NCI-H2227 treated with DMSO at 0.1 percent for 48 hours (cell line): ENCODE measurements around the gene PLIN5.
A peak's percentile ranks its signal among the peaks of the same experiment; 100 is the strongest.

Experiments
- DNase-seq: peaks from one replicate; lab custom pipeline; 2025; lab: John Stamatoyannopoulos, UW

PLIN5 gene, protein sequence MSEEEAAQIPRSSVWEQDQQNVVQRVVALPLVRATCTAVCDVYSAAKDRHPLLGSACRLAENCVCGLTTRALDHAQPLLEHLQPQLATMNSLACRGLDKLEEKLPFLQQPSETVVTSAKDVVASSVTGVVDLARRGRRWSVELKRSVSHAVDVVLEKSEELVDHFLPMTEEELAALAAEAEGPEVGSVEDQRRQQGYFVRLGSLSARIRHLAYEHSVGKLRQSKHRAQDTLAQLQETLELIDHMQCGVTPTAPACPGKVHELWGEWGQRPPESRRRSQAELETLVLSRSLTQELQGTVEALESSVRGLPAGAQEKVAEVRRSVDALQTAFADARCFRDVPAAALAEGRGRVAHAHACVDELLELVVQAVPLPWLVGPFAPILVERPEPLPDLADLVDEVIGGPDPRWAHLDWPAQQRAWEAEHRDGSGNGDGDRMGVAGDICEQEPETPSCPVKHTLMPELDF

DNA sequence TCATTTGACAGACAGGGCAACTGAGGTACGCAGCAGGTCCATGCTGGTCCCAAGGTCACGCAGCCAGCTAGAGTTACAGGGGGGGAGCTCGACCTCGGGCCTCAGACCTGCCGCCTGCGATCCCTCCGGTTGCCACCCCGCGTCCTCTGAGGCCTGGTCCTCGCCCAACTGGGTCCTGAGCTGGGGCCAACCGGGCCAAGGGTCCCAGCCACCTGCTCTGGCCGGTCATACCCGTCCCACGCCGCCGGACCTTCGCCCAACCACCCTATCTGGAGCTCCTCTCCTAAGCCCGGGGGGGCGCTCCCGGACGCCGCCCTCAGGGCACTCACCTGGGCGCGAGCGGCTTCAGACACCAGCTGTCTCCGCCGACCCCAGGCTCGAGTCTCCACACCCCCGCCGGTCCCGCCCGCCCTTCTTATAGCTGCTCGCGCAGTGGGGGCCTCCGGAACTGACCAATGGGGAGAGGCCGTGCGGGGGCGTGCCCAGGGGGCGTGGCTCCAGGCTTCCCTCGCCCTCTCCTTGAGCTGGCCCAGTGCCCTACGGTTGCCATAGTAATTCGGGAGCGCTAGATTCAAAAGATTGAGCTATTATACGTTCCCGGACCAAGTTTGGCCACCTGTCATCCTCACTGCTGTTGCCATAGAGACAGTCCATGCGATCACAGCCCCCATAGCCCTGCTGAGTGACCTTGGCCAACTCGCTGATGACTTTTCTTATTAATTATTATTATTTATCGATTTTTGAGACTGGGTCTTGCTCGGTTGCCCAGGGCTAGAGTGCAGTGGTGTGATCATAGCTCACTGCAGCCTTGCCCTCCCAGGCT is at the start of gene PLIN5:
PLIN5 (minus strand) TSS at position 389 of the 823 bp plus-strand sequence. CDS start 1,150 bp downstream, outside the sequence.
- DNase-seq = peak; percentile 90

DNA sequence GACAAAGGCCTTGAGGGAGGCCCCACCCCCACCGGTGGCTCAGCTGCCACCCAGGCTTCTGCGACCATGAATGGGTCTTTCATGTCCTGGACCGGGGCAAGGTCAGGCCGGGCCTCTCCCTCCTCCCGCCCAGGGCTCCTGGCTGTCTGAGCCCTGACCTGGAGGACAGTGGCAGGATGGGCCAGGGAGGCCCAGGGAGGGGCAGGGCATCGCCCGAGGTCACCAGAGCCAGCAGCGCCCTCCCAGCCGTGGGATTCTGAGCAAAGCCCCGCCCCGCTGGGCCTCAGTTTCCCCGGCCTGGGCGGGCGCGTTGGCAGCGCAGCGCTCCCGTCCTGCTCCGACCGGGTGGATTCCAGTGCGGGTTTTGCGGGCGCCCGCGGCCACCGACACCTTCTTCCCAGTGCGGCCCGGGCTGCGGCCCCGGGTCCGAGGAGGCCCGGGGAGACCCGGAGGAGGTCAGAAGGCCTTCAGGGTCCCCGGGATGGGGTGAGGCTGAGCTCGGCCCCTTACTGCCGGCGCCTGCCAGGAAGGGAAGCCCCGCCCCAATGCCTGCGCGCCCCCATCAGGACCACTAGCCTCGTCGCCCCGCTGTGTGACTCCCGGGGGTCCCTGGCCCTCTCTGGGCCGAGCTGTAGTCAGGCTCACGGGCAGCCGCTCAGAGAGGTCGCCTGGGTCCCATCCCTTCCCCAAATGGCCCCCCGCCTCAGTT is 49.1 kb upstream of the PLIN5 start:
- no peak for DNase-seq

DNA sequence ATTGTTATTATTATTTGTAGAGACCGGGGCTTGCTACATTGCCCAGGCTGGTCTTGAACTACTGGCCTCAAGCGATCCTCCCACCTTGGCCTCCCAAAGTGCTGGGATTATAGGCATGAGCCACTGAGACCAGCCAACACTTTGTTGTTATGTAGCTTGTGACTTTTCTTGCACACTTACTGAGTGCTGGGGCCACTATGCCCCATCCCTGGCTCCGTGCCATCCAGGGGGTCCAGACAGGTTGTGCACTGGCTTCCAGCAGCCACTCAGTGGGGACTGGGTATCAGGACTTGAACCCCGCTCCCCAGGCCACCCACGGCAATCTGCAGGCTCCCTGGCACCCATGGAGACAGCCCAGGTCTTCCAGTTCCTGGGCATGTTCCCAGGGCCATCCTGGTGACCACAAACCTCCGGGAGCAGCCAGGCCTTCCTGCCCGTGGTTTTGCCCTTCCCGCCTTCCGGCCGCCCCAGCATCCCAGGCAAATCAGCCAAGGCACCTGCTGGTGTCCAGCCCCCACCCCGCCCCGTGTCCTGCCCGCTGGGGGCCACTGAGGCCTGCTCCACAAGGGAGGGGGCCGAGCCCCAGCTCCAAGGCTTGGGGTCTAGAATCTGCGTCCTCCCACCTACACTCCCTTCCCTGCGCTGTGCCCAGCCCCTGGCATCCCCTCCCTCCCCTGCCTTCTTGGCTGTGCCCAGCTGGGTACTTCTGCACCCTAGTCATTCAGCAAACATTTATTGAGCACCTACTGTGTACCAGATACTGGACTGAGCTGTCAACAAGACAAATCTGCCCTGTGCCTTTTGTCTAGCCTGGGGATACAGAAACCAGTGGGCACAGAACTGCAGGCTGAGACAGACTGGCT is 48.2 kb upstream of the PLIN5 start:
- DNase-seq = no peak

DNA sequence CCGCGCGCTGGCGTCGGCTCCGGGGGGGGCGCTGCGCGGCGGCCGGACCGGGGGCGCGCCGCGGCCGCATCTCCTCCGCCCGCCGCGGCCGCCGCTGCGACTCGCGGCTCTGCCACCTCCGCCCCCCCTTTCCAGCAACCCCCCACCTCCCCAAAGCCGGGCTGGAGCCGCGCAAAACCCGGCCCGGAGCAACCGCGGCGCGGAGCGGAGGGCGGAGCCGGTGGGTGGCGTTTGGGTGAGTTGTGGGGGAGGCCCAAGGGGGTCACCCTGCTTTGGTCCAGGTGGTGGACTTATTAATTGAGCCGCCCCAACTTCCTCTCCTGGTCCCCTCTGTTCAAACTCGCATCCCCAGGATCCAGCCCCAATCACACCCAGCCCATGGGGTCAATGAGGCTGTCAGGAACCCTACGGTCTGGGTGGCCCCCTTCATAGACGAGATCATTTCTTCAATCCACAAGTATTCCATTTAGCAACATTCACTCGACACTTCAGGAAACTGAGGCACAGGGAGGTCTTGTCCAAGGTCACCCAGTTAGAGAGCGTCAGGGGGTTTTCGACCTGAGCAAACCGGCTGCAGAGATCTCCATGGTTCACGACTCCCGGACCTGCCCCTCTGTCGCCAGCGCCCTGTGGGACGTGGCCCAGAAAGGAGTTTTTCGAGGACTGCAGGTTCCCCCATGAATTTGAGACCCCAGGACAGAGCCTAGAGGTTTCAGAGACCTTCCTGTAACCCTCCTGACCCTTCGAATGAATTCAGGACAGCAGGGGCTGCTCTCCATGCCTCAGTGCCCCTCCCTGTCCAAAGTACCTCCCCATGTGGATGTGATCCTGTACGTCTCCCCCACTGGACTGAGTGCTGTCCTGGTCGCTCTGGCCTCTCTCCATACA is 46.9 kb upstream of the PLIN5 start:
- no peak for DNase-seq

DNA sequence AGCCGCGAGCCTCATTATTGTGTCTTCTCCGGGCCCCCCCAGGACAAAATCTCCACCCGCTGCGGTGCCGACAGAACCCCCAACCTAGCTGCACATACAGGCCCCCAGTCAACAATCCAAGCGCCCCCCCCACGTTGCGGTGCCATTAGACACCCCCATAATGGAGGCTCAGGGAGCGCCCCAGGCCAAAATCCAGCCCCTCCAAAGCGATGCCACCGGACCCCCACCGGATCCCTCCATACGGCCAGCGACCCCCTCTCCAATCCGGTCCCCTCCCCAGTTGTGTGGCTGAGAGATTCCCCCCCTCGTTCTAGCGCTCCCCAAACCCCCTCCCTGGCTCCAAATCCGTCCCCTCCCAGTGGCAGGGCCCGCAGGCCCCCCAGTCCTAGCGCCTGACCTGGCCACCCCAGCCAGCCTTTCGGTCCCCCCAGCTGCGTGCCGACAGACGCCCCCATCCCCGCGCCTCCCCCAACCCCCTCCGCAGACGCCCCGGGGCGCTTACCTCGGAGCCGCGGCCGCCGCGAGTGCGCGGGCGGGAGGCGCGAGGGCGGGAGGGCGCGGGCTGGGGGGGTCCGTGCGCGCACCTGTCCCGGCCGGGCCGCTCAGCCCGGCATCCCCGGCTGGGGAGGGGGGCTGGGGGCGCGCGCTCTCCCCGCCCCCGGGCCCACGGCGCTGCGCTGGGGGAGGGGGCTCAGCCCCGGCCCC is 46.1 kb upstream of the PLIN5 start:
- no peak for DNase-seq

DNA sequence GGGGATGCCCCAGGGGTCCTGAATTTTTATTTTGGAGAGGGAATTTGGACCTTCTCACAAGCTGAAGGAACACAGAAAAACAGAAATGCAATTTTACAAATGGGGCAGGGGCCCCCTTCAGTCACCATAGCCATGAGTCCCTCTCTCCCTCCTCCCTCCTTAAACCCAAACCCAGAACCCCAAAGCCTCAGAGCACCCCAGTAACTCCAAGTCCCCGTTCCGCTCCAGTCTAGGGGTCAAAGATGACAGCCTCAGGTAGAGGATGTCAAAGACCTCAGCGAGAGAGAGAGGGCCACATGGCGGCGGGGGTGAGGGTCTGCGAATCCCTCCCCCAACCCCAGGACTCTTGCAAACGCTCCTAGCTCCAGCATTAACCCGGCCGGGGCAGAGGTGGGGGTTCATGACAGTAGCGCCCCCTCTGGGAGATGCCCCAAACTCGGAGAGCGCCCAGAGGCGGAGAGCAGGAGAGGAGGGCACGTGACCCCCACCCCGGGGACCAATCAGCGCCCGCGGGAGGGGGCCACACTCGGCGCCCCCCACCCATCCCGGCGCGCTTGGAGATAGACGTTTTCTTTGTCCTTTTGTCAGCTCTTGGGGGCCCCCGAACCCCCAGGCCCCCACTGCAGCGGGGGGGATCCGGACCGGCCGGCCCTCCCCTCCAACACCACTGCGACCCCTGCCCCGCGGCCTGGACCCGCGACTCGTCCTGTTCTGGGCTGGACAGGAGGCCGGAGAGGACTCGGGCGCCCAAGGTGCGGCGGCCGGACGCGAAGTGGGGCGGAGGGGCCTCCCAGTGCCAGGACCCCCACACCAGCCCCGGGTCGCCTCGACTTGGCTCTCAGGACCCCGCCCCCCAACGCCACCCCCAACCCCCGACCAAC is 45.2 kb upstream of the PLIN5 start:
- no peak for DNase-seq

DNA sequence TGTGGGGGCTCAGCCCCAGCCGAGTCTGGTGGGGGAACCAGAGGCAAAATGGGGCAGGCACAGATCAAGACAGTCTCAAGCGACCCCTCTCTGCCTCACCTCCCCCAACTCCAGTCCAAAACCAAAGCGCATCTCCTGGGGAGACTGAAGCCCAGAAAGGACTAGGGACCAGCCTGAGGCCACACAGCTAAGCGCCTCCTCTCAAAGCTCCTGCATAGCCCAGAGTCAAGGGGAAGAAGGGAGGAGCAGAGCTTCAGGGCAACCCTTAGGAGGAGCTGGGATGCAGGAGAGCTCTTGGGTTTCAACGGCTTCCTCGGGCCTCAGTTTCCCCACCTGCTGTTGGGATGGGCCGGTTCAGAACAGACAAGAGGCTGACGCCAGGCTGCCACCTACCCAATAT is 44.4 kb upstream of the PLIN5 start:
- no peak for DNase-seq

DNA sequence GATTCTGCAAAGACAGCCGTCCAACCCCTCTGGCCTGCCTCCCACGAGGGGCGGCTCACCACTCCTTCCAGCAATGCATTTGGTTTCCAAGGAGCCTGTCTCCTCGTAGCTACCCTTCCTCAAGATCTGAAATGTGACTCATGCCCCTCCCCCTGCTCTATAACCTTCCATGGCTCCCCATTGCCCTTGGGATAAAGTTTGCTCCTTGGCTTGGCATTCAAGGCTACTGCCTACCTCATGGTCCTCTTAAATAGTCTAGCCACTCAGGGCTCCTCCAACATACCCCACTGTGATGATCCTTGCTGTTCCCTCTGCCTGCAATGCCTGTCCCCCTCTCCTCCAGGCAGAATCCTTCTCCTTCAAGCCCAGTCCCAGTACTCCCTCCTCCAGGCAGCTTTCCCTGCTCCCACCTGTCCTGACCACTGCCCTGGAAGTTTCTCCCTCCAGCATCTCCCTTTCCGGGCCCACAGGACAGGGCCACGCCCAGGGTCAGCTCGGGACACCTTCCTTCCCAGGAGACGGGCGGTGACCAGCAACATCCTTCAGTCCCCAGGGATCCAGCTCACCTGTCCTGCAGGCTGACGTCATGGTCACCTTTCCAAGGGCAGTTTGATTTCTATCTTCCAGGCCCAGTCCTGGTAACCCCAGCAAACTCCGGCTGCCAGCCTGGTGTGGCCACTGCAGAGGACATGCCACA is 43.7 kb upstream of the PLIN5 start:
- no peak for DNase-seq

DNA sequence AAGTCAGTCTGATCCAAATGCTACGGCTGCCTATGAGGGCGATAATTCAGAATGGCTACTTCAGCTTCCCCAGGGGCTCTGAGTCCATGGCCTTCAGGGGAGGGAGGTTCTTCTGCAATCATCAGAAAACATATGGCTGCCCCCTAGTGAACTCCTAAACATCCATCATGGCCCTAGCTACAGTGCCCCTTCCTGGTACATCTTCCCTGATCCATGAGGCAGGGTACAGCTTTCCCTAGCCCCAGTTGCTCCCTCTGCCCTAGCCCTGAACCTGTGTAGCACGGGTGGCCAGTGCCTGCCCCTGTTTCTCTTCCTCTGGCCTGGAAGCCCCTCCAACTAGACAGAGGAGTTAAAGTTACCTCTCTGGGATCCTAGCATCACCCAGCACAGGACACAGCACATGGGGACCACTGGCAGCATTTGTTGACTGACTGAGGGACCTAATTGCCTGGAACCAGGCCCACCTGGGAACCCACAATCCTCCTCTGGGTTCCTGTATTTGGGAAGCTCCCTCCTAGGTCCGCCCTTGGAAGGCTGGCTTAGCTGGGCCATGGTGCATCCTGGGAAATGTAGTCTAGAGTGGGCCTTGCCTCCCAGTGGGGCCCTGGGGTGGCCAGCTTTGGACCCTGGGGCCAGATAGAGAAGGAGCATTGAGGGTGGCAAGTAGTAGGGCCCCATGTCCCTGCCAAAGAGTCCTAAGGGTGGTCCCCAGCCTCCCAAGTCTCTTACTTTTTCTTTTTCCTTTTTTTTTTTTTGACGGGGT is 42.2 kb upstream of the PLIN5 start:
- no peak for DNase-seq

DNA sequence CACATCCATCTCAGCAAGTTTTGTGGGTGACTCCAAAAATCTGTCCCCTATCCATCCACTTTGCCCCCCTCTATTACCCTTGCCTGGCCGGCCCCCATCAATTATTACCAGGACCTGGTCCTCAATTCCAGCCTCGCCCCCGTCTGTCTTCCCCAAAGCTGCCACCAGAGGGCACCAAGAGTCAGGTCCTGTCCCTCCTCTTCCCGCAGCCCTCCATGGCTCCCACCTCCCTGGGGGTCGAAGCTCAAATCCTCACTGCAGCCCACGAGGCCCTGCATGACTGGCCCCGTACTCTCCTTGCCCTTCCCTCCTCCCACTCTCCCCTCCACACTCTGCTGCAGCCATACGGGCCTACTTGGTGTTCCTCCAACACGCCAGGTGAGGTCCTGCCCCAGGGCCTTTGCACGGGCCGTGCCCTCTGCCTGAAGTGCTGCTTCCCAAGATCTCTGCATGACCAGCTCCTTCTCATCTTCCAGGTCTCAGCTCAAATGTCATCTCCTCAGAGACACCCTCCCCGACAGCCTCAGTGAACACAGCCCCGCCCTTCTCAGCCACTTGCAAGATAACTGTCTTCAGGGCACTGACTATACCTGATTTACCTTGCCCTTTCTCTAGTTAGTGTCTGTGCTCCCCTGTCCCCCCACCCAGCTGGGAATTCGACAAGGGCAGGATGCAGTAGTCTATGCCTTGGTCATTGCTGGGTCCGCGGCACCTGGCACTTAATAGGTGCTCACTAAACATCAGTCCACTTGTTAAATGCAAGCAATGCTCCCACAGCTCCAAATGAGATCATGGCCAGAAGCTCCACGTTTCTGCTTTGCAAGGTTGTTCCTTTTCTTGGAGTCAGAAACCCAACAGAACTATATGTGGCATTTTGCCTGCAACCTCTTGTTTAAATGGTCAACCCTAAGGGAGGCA is 41.3 kb upstream of the PLIN5 start:
- no peak for DNase-seq

DNA sequence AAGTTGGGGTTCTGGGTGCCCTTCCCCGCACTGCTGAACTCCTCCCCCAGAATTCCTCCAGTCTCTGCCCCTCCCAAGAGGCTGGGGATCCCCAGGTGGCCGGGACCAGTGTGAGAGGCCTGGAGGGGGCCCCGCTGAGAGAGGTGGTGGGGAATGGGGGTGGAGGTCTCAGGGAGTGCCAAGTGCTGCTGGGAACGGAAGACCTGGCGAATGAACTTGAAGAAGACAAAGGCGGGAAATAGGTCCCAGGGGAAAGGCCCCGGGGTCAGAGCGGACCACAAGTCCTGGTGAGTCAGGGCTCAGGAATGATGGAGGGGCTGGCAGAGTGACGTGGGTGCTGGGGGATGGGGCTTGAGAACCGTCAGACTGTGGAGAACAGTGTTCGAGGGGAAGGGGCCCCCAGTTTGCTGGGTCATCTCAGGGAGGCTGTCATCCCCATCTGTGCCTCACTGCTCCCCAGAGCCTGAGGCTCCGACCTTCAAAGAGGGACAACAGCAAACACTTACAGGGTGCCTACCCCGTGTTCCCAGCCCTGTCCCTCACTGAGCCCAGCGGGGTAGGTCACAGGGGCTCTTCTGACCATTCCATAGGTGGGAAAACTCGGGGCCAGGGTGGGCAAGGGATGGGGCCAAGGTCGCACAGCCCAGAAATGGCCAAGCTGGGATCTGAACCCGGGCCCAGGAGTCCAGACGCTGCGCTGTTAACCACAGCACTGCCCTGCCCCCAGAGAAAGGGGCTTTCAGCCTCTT is 40.4 kb upstream of the PLIN5 start:
- DNase-seq = no peak

DNA sequence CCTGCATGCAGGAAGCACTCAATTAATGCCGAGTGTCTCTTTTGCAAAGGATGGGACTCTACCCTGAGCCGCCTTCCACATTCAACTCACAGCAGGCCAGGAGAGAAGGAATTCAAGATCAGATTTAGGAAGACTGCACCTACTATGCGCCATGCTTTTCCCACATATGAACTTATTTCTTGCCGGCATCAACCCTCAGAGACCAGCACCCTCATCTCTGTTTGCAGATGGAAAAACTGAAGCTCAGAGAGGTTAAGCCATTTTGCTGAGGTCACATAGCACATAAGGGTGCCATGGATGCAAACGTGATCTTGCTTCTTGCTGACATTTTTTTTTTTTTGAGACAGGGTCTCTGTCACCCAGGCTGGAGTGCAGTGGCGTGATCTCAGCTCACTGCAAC is 38.7 kb upstream of the PLIN5 start:
- no peak for DNase-seq

DNA sequence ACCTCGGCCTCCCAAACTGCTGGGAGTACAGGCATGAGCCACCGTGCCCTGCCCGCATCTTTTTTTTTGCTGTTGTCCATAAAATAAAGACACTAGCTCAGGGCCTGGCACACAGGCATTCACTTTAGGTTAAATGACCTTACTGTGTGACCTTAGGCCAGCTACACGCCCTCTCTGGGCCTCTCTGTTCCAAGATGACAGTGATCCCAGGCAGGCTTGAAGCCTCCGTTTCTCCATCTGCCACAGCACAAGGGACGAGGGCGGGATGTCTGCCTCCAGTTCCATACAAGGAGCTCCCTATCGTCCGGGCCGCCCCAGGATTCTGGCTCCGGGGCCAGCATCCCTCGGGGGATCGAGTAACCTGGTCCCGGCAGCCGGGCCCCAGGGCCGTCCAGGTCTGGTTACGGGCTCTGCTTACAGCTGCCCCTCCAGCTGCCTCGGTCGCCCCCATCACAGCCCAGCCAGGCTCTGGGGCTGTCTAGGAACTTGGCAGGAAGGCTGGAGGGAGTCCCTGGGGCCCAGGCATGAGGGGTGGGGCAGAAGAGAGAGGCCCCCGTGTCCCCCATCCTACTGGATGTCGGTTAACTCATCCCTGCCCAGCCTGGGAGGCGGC is 36.4 kb upstream of the PLIN5 start:
- DNase-seq = no peak

DNA sequence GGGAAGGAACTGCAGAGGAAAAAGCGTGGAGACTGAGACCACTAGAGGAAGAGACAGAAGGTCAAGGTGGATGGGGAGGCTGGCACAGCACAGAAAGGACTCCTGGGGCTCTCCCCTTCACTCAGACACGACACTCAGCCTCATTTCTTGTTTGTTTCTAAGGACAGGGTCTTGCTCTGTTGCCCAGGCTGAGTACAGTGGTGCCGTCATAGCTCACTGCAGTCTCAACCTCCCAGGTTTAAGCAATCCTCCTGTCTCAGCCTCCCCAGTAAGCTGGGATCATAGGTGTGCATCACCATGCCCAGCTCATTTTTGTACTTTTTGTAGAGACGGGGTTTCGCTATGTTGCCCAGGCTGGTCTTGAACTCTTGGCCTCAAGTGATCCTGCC is 35.9 kb upstream of the PLIN5 start:
- DNase-seq = no peak

DNA sequence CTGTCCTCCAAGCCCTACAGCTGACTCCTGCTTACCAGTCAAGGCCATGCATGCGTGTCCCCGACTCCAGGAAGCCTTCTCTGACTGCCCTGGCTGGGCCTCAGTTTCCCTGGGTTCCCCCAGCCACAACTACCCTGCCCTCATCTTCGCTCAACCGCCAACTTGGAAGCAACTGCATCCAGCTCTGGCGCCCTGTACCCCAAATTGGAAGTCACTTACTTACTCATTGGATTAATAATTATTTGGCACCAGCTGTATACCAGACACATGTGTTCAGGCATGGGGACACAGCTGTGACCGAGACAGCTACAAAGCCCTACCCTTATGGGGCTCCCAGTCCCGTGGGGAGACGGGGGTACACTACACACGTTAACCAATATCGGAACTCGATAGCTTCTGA is 35.4 kb upstream of the PLIN5 start:
- DNase-seq = no peak
